GM18519 (cell line): ENCODE data around the gene VWA7.

Source experiments
- ATAC-seq: cut with Tn5 transposase; IDR thresholded peaks from one replicate; pipeline ENCODE4 v1.9.1; 2021; ENCODE audit warnings: mild to moderate bottlenecking, moderate library complexity; ENCODE audit not compliant: unreplicated experiment, low FRiP score

VWA7 gene

DNA sequence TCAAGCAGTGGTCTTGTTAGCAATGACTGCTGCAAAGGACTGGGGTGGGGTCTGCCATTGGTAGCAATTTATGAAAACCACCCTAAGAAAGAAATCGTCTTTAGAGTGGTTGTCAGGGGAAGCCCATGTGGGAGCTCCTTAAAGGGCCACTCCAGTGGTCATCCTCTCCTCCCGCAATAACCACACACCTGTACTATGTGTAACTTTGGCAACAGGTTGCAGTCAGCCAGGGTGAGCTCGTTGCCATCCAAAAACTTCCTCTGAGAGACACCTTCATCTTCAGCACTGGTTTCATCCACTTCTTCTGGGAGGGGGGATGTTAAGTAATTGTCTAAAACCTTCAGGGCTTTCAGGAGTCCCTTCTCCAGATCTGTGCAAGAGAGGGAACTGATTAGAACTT lies 45.1 kb downstream of the VWA7 start:
- ATAC-seq = no peak

DNA sequence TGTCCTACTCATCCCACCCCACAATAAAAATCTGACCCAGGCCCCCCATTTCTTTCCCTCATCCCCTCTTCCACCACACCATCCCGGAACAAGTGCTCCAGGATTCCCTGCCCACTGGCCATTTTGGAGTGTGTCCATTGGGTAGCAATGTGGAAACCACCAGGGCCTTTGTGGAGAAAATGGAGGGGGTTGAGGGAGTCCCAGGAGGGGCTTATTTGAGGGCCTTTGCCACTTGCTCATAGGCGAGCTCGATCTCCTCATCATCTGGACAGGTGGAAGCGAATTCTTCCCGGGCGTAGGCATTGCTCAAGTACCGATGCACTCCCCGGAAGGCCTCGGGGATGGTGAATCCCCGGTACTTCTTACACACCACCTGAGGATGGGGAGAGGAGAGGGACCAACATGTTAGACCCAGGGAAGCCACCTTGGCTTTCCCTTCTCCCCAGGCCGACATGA lies 46.5 kb downstream of the VWA7 start:
- no peak for ATAC-seq

DNA sequence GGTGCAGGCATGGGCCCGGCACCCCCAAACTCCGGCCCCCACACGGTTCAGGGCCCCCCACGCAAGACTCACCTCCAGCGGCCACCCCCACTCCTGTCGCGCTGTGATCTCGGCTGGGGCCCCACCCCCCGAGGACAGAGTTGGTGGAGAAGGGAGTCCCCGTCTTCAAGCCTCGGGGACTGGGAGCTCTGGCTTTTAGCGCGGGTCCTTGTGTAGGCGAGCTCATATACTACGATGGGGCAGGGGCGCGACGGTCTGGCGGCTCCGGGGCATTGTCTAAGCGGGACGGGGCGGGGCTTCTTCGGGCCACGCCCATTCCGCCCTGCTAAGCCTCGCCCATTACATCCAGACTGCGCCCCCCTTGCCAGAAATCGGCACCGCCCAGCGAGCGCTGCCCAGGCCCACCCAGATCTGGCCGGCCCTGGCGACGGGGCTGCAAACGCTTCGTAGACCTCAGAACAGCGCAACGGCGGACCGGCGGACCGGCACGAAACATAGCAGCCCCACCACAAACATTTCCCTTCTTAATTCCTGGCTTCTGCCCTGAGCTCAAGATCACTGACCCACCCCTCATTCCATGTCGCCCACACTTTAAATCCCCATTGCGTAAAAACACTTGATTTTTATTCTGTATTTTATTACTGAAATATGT lies 47.0 kb downstream of the VWA7 start:
- no peak for ATAC-seq

DNA sequence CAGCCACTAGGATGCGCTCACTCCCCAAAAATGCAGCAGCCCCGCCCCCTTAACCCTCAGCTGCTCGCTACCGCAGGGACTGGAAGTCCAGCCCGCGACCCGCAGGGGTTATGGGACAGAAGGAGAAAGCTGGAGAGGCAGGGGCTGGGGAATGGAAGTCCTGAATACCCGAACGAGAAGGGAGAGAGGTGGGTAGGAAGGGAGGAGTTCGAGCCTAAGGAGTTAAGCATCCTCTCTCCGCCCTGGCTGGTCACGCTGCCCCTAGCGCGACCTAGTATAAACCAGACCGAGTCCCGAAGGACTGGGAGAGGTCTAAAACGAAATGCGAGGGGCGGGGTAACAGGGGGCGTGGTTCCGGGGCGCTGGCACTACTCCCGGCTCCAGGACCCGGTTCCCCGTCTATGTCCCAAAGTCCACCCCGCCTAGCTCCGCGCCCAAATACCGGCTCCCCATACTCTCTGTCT lies 47.6 kb downstream of the VWA7 start:
- no peak for ATAC-seq

GRCh38 chr6:31728767-31729514 lies 48.2 kb downstream of the VWA7 start, which contains the start of gene DDAH2:
Gene DDAH2 (minus strand): TSS chr6:31729299. CDS start chr6:31729161, 138 bp downstream.
- no peak for ATAC-seq

GRCh38 chr6:31727717-31728671 lies 49.1 kb downstream of the VWA7 start:
- ATAC-seq = no peak

GRCh38 chr6:31727034-31727716 lies 50.0 kb downstream of the VWA7 start:
- ATAC-seq = no peak

- no peak for ATAC-seq
These were observed 51.4 kb downstream of the VWA7 start for GRCh38 chr6:31725502-31726350.

GRCh38 chr6:31723980-31724691 lies 53.0 kb downstream of the VWA7 start:
- ATAC-seq = no peak

DNA sequence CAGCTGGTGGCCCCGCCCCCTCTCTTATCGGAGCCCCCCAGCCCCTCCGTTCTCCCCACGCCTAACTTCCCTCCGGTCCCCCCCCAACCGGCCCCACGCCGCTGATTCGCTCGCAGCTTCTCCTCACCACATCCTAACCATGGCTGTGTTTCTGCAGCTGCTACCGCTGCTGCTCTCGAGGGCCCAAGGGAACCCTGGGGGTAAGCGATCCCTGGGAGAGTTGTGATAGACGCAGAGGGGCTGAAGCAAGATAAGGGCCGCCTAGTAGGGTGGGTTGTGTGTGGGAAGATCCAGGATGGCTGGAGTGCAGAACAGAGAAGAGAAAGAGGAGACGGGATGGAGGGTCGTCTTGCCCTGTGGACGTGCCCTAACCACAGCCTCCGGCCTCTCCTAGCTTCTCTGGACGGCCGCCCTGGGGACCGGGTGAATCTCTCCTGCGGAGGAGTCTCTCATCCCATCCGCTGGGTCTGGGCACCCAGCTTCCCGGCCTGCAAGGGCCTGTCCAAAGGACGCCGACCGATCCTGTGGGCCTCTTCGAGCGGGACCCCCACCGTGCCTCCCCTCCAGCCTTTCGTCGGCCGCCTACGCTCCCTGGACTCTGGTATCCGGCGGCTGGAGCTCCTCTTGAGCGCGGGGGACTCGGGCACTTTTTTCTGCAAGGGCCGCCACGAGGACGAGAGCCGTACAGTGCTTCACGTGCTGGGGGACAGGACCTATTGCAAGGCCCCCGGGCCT lies 53.7 kb downstream of the VWA7 start, which contains the start of gene MPIG6B:
Gene MPIG6B (plus strand): TSS at position 129 of the 735 bp plus-strand sequence. CDS start 11 bp downstream, at position 140.
- no peak for ATAC-seq

DNA sequence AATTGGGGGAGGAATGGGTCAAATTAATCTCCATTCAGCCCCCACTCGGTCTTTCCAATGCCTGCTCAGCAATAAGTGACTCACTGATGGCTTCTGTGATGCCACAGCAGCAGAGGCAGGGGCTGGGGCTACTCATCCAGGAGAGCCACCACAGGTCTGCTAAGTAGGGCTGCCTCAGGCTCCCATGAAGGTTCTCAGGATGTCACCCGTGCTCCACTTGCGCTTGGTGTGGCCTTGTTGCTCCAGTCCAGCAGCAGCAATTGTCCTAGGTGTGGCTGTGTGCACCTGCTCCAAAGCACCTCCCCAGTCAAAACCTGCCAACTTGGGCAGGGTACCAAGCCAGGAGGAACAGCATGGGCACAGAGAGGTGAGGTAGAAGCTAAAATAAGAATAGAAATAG lies 55.0 kb downstream of the VWA7 start:
- ATAC-seq = no peak

DNA sequence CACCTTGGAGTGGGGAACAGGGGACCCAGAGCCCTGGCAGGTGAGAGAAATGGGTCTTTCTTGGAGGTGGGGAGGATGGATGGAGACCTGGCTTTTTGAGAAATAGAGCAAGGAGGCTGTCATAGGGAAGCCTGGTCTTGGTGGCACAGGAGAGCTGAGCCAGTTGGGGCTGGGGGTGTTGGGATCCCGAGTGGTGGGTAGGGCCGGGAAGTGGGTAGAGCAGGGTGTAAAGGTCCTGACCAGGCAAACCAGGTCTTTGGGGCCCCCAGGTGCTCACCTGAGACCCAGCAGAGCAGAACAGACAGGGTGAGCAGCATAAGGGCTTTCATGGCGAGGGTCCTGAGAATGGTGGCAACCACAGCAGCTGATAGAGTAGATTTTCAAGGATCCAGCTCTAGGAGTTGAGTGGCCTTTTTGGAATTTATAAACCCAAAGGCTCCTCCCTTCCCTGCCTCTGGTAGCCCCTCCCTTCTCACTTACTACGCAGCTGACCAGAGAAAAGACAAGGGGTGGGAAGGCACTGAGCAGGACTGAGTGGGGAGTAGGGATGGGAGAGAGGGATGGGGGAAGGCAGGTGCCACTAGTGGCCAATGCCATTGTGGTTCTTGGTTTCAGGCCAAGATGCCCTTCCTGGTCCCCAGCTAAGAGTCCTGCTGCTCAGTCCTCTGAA lies 55.6 kb downstream of the VWA7 start, which contains the start of gene LY6G6C:
Gene LY6G6C (minus strand): TSS at position 396 of the 670 bp plus-strand sequence. CDS start 67 bp downstream, at position 329.
- ATAC-seq = no peak

DNA sequence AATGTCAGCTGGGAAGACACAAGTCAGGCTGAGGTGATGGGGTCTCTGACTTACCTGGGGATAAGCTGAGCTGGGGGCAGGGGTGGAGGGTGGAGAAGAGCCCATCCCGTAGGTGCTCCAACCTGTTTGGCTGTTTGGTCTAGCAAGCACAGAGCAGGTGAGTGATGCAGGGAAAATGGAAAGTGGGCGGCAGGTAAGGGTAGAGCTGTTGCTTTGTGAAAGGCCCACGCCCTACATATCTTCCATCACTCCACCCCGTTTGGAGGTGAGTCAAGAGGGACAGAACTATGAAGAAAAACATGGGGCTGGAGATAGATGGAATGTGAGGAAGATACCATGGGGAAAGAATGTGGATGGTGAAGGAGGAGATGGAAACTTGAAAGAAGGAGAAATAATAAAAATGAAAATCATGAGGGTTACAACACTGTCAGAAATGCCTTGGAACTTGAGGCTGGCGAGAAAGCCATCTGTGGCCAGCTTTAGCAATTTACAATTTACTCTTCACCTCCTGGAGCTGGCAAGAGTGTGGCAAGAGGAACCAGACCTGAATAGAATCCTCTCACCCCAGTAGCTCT lies 56.8 kb downstream of the VWA7 start:
- ATAC-seq = no peak

DNA sequence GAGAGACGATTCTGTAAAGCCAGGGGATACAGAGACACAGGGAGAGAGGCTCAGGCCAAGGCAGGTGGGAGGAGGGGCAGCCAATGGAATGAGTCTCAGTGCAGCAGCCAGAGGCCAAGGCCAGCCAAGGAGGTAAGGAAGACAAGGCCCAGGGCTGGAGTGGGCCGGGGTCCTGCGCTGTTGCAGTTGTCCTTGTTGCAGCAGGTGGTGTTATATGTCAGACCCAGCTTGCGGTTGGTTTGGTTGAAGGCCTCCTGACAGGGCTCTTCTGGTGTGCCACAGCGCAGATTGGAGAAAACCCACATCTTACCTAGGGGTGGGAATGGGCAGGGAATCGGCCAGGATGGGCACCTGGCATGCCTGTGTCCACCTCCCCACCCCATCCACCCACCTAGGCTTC lies 58.1 kb downstream of the VWA7 start:
- ATAC-seq = no peak

GRCh38 chr6:31718265-31718664 lies 58.9 kb downstream of the VWA7 start:
- ATAC-seq = no peak

- ATAC-seq = no peak
These were observed 59.5 kb downstream of the VWA7 start for GRCh38 chr6:31717499-31718222.
